ENCODE results near the gene TRIM9. TPM values are rescaled to one million over a fixed set of nuclear protein-coding genes. Genes with fewer than 3 reads are reported as not detected.

The TRIM9 gene
- total RNA-seq, 1 experiment from 2014 or later: 0.63 TPM

Other genes with a start within 250 kb of the TRIM9 start
- not detected in 2 replicates for gene ABHD12B, start 223.1 kb downstream of the TRIM9 start, total RNA-seq (2014; rRNA removed; shearing (Covaris generic); ENCODE audit: low replicate concordance)
- gene PYGL, start 150.6 kb downstream of the TRIM9 start, total RNA-seq (2014; rRNA removed; shearing (Covaris generic); ENCODE audit: low replicate concordance): not detected in 2 replicates
- gene TMX1, start 145.1 kb upstream of the TRIM9 start, total RNA-seq (2014; rRNA removed; shearing (Covaris generic); ENCODE audit: low replicate concordance): 37.1 and 70.5 TPM in 2 replicates

All from Karpas-422 (cell line).